HL-60 (cell line): ENCODE measurements around the gene VWA2.

Source experiments
- DNase-seq, 2 experiments: peaks; one replicate each; pipeline ENCODE4 v3.0.0-alpha.2; 2010 to 2020; ENCODE audit warnings: low read depth in 1 of 2, low spot score in 1 of 2
- H3K27ac ChIP-seq: fragments of 250-450 bp; sonication (Bioruptor Pico); replicated peaks from 2 replicates; pipeline ENCODE4 v1.5.1; 2020; ENCODE audit warnings: mild to moderate bottlenecking, moderate library complexity
- H3K27me3 ChIP-seq: fragments of 250-450 bp; sonication (Bioruptor Pico); 2 replicates; pipeline ENCODE4 v1.5.1; 2021; ENCODE audit warnings: mild to moderate bottlenecking, moderate library complexity; ENCODE audit not compliant: insufficient read depth, poor library complexity, severe bottlenecking
- H3K4me3 ChIP-seq: replicated peaks from 2 replicates; pipeline ENCODE4 v1.5.1; 2011; ENCODE audit warnings: mild to moderate bottlenecking, control low read depth, low read length; ENCODE audit not compliant: insufficient read depth
- CTCF ChIP-seq: IDR thresholded peaks from one replicate; pipeline ENCODE4 v1.5.1; 2011; ENCODE audit warnings: low read length, control low read depth, inconsistent platforms; ENCODE audit not compliant: insufficient read depth
- GABPA ChIP-seq: IDR thresholded peaks from 2 replicates; pipeline ENCODE4 v1.6.1; 2012; ENCODE audit warnings: low read depth
- POLR2AphosphoS5 ChIP-seq: IDR thresholded peaks from 2 replicates; pipeline ENCODE4 v1.6.1; 2012; ENCODE audit warnings: low read depth
- REST ChIP-seq: IDR thresholded peaks from 2 replicates; pipeline ENCODE4 v1.6.1; 2012; ENCODE audit warnings: low read depth; ENCODE audit not compliant: insufficient replicate concordance
- SPI1 ChIP-seq: IDR thresholded peaks from 2 replicates; pipeline ENCODE4 v1.6.1; 2012; ENCODE audit warnings: low read depth, mild to moderate bottlenecking, borderline replicate concordance
- long read RNA-seq: library from polyadenylated mRNA; unstranded; transcript quantifications from one replicate; pipeline ENCODE4 v2.0.0, GENCODE V29; 2020

The VWA2 gene, protein sequence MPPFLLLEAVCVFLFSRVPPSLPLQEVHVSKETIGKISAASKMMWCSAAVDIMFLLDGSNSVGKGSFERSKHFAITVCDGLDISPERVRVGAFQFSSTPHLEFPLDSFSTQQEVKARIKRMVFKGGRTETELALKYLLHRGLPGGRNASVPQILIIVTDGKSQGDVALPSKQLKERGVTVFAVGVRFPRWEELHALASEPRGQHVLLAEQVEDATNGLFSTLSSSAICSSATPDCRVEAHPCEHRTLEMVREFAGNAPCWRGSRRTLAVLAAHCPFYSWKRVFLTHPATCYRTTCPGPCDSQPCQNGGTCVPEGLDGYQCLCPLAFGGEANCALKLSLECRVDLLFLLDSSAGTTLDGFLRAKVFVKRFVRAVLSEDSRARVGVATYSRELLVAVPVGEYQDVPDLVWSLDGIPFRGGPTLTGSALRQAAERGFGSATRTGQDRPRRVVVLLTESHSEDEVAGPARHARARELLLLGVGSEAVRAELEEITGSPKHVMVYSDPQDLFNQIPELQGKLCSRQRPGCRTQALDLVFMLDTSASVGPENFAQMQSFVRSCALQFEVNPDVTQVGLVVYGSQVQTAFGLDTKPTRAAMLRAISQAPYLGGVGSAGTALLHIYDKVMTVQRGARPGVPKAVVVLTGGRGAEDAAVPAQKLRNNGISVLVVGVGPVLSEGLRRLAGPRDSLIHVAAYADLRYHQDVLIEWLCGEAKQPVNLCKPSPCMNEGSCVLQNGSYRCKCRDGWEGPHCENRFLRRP
- long read RNA-seq: 0 reads

- no peak within 1 kb of the TSS for H3K27ac ChIP-seq
- peaks cover 34% of the 10 kb centered on the region for H3K27me3 ChIP-seq
- TF ChIP-seq SPI1 (no peak), POLR2AphosphoS5 (no peak), REST (no peak), GABPA (no peak), CTCF (no peak)
- DNase-seq: no peak
- H3K4me3 ChIP-seq: no peak within 1 kb of the TSS
These were observed at the start of gene VWA2 for GRCh38 chr10:114239117-114239993. Gene VWA2 (plus strand): TSS chr10:114239254. CDS start chr10:114248714, 9,460 bp downstream.

- TF ChIP-seq REST (no peak), POLR2AphosphoS5 (no peak), CTCF (no peak), GABPA (no peak), SPI1 (no peak)
- Histone ChIP-seq H3K4me3 (no peak overlapping the region), H3K27ac (no peak overlapping the region), H3K27me3 (peaks cover 12% of the 10 kb centered on the region)
- no peak for DNase-seq
These were observed 49.4 kb upstream of the VWA2 start for GRCh38 chr10:114189700-114190099.

GRCh38 chr10:114195079-114195478 lies 44.0 kb upstream of the VWA2 start:
- H3K4me3 ChIP-seq: no peak overlapping the region
- no peak for DNase-seq
- H3K27ac ChIP-seq: no peak overlapping the region
- TF ChIP-seq REST: no peak
- no peak for TF ChIP-seq POLR2AphosphoS5
- TF ChIP-seq SPI1: no peak
- no peak for TF ChIP-seq CTCF
- TF ChIP-seq GABPA: no peak
- H3K27me3 ChIP-seq: peaks cover 7% of the 10 kb centered on the region
